ENCODE measurements around the gene DNAH9. TPM values are rescaled to one million over a fixed set of nuclear protein-coding genes. Genes with fewer than 3 reads are reported as not detected.

Gene DNAH9
- total and polyA plus RNA-seq, 2 donors, result 0.09 to 0.48 TPM

DNA sequence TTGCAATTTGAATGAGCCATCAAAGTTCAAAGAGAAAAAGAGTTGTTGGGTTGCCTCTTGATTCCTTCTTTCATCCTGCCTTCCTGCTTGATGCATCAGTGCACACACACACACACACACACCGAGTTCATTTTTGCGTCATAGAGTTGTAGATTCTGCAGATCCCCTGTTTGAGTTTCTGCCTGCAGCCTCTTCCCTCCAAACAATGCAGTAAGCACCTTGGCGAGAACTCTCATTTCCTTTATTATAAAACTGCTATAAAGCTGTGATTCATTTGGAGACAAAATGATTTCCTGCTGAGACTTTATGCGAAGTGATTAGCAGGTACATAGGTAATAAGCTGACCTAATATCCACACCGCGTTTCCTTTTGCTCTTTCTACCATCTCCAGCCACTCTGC is 26.7 kb downstream of the DNAH9 start:
- no peak for DNase-seq (ENCODE audit: low read depth in 6 of 9, low spot score in 9 of 9)
- Histone ChIP-seq H3K4me1 (ENCODE audit: control insufficient read depth in 2 of 2, insufficient read depth in 2 of 2, low read length in 2 of 2) (no peaks in the 10 kb centered on the region), H3K4me3 (ENCODE audit: low read length in 2 of 2) (no peak overlapping the region), H3K9me3 (ENCODE audit: control insufficient read depth in 2 of 2, insufficient read depth in 1 of 2, low read length in 1 of 2) (no peaks in the 10 kb centered on the region), H3K27me3 (ENCODE audit: control insufficient read depth in 2 of 2, insufficient read depth in 1 of 2, low read length in 1 of 2) (no peaks in the 10 kb centered on the region), H3K36me3 (ENCODE audit: control insufficient read depth in 2 of 2, insufficient read depth in 2 of 2, low read length in 1 of 2) (no peaks in the 10 kb centered on the region), H3K27ac (ENCODE audit: low read depth in 1 of 2, low read length in 1 of 2) (no peak overlapping the region)
- WGBS, result 72% methylated on average over 6 of the region's 6 CpGs

DNA sequence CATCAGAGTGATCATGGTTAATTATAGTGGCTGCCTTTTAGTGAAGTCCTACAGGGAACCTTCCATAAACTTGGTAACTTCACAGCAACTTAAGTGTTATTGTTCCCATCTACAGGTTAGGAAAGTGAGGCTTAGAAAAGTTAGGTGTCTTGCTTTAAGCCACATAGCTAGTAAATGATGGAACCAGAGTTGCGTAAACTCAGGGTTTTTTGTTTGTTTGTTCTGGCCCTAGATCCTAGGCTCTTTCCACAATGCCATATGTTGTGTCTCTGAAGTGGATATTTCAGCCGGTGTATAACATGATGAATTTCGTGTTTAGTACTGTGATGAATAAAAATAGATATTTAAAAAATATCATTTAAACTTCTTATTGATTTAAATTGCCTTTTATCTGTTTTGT is 27.6 kb downstream of the DNAH9 start:
- DNase-seq (ENCODE audit: low read depth in 6 of 9, low spot score in 9 of 9), result no peak
- Histone ChIP-seq H3K4me1 (ENCODE audit: control insufficient read depth in 2 of 2, insufficient read depth in 2 of 2, low read length in 2 of 2) (no peaks in the 10 kb centered on the region), H3K27ac (ENCODE audit: low read depth in 1 of 2, low read length in 1 of 2) (no peak overlapping the region), H3K4me3 (ENCODE audit: low read length in 2 of 2) (no peak overlapping the region), H3K9me3 (ENCODE audit: control insufficient read depth in 2 of 2, insufficient read depth in 1 of 2, low read length in 1 of 2) (no peaks in the 10 kb centered on the region), H3K27me3 (ENCODE audit: control insufficient read depth in 2 of 2, insufficient read depth in 1 of 2, low read length in 1 of 2) (no peaks in the 10 kb centered on the region), H3K36me3 (ENCODE audit: control insufficient read depth in 2 of 2, insufficient read depth in 2 of 2, low read length in 1 of 2) (no peaks in the 10 kb centered on the region)
- 93% methylated on average over 3 of the region's 3 CpGs for WGBS

DNA sequence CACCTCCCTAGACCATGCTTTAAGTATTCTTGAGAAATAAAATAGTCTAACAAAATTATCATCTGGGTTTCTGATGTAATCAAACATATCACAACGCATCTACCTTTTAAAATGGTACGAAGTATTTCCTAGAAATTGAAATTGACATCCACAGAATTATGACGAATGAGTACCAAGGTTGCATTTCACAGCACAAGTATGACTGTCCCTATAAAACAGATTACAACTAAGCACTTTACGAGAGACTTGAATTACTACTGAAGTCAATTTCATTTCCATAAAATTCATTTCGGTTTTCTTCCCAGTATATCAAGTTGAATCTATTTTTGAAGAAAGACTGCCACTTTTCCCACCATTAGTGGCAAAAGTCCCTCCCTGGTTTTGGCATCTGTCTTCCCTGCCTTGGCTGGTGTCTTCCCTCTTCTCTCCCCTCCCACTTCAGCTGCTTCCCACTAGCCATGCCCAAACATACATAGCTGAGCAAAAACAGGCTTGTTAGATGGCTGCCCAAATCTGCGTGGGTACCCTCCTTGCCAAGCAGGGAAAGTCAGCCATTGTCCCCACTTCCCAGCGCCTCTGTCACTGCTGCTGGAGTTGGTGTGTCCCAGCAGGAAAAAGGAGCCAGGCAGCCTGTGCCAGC is 29.2 kb downstream of the DNAH9 start:
- Histone ChIP-seq H3K9me3 (ENCODE audit: control insufficient read depth in 2 of 2, insufficient read depth in 1 of 2, low read length in 1 of 2) (no peaks in the 10 kb centered on the region), H3K4me3 (ENCODE audit: low read length in 2 of 2) (no peak overlapping the region), H3K27me3 (ENCODE audit: control insufficient read depth in 2 of 2, insufficient read depth in 1 of 2, low read length in 1 of 2) (no peaks in the 10 kb centered on the region), H3K36me3 (ENCODE audit: control insufficient read depth in 2 of 2, insufficient read depth in 2 of 2, low read length in 1 of 2) (no peaks in the 10 kb centered on the region), H3K4me1 (ENCODE audit: control insufficient read depth in 2 of 2, insufficient read depth in 2 of 2, low read length in 2 of 2) (no peaks in the 10 kb centered on the region), H3K27ac (ENCODE audit: low read depth in 1 of 2, low read length in 1 of 2) (no peak overlapping the region)
- no peak for DNase-seq (ENCODE audit: low read depth in 6 of 9, low spot score in 9 of 9)
- WGBS, result 88% methylated on average over 7 of the region's 7 CpGs

DNA sequence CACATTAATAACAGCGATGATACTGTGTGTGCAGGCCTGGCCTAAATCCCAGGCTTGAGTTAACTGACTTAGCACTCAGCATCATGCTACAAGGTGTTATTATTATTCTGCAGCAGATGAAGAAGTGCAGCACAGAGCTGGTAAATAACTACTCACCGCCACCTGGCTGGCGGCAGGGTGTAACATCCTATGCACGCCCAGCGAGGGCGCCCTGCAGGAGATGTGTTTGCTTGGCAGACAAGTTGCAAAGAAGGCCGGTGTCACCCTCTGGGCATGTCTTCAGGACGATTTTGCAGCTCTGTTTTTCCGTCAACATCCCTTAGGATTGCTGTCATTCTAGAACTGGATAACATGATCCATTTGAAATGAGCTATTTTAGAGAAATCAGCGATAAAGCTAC is 30.1 kb downstream of the DNAH9 start:
- DNase-seq (ENCODE audit: low read depth in 6 of 9, low spot score in 9 of 9), result no peak
- Histone ChIP-seq H3K9me3 (ENCODE audit: control insufficient read depth in 2 of 2, insufficient read depth in 1 of 2, low read length in 1 of 2) (no peaks in the 10 kb centered on the region), H3K27ac (ENCODE audit: low read depth in 1 of 2, low read length in 1 of 2) (no peak overlapping the region), H3K36me3 (ENCODE audit: control insufficient read depth in 2 of 2, insufficient read depth in 2 of 2, low read length in 1 of 2) (no peaks in the 10 kb centered on the region), H3K4me3 (ENCODE audit: low read length in 2 of 2) (no peak overlapping the region), H3K4me1 (ENCODE audit: control insufficient read depth in 2 of 2, insufficient read depth in 2 of 2, low read length in 2 of 2) (no peaks in the 10 kb centered on the region), H3K27me3 (ENCODE audit: control insufficient read depth in 2 of 2, insufficient read depth in 1 of 2, low read length in 1 of 2) (no peaks in the 10 kb centered on the region)
- 59% methylated on average over 10 of the region's 10 CpGs for WGBS

- WGBS, result 95% methylated on average over 3 of the region's 3 CpGs
- Histone ChIP-seq H3K4me3 (ENCODE audit: low read length in 2 of 2) (no peak overlapping the region), H3K27ac (ENCODE audit: low read depth in 1 of 2, low read length in 1 of 2) (no peak overlapping the region)
These were observed 30.6 kb downstream of the DNAH9 start for GRCh38 chr17:11628831-11629230.

GRCh38 chr17:11636771-11637170 is 38.5 kb downstream of the DNAH9 start:
- Histone ChIP-seq H3K4me3 (ENCODE audit: low read length in 2 of 2) (no peak overlapping the region), H3K27ac (ENCODE audit: low read depth in 1 of 2, low read length in 1 of 2) (no peak overlapping the region), H3K36me3 (ENCODE audit: control insufficient read depth in 2 of 2, insufficient read depth in 2 of 2, low read length in 1 of 2) (no peaks in the 10 kb centered on the region), H3K4me1 (ENCODE audit: control insufficient read depth in 2 of 2, insufficient read depth in 2 of 2, low read length in 2 of 2) (no peaks in the 10 kb centered on the region), H3K9me3 (ENCODE audit: control insufficient read depth in 2 of 2, insufficient read depth in 1 of 2, low read length in 1 of 2) (no peaks in the 10 kb centered on the region), H3K27me3 (ENCODE audit: control insufficient read depth in 2 of 2, insufficient read depth in 1 of 2, low read length in 1 of 2) (no peaks in the 10 kb centered on the region)
- WGBS, result 92% methylated on average over 5 of the region's 5 CpGs
- DNase-seq (ENCODE audit: low read depth in 6 of 9, low spot score in 9 of 9), result no peak

More at GRCh38 chr17:11628831-11629230, 30.6 kb downstream of the DNAH9 start:
- Histone ChIP-seq H3K4me1 (ENCODE audit: control insufficient read depth in 2 of 2, insufficient read depth in 2 of 2, low read length in 2 of 2) (no peaks in the 10 kb centered on the region), H3K27me3 (ENCODE audit: control insufficient read depth in 2 of 2, insufficient read depth in 1 of 2, low read length in 1 of 2) (no peaks in the 10 kb centered on the region), H3K9me3 (ENCODE audit: control insufficient read depth in 2 of 2, insufficient read depth in 1 of 2, low read length in 1 of 2) (no peaks in the 10 kb centered on the region), H3K36me3 (ENCODE audit: control insufficient read depth in 2 of 2, insufficient read depth in 2 of 2, low read length in 1 of 2) (no peaks in the 10 kb centered on the region)
- no peak for DNase-seq (ENCODE audit: low read depth in 6 of 9, low spot score in 9 of 9)

- WGBS, result 79% methylated on average over 6 of the region's 6 CpGs
- Histone ChIP-seq H3K36me3 (ENCODE audit: control insufficient read depth in 2 of 2, insufficient read depth in 2 of 2, low read length in 1 of 2) (no peaks in the 10 kb centered on the region), H3K27ac (ENCODE audit: low read depth in 1 of 2, low read length in 1 of 2) (no peak overlapping the region), H3K4me3 (ENCODE audit: low read length in 2 of 2) (no peak overlapping the region), H3K9me3 (ENCODE audit: control insufficient read depth in 2 of 2, insufficient read depth in 1 of 2, low read length in 1 of 2) (no peaks in the 10 kb centered on the region), H3K4me1 (ENCODE audit: control insufficient read depth in 2 of 2, insufficient read depth in 2 of 2, low read length in 2 of 2) (no peaks in the 10 kb centered on the region), H3K27me3 (ENCODE audit: control insufficient read depth in 2 of 2, insufficient read depth in 1 of 2, low read length in 1 of 2) (no peaks in the 10 kb centered on the region)
- no peak for DNase-seq (ENCODE audit: low read depth in 6 of 9, low spot score in 9 of 9)
These were observed 39.5 kb downstream of the DNAH9 start for GRCh38 chr17:11637796-11638195.

DNA sequence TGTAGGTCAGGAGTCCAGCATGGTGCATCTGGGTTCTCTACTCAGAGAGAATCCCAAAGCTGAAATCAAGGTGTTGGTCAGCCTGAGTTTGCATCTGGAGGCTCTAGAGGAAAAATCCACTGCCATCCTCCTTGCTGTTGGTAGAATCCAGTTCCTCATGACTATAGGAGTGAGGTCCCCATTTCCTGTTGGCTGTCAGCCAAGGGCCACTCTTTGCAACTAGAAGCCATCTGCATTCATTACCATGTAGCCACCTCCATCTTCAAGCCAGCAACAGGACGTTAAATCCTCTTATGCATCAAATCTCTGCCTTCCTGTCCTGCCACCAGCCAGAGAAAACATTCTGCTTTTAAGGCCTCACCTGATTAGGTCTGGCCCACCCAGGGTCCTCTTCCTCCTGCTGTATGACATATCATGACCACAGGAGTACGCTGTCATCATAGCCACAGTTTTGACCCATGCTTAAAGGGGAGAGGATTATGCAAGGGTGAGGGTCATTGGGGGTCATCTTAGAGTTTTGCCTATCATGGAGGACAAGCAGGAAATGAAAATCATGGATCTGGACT is 40.5 kb downstream of the DNAH9 start:
- no peak for DNase-seq (ENCODE audit: low read depth in 6 of 9, low spot score in 9 of 9)
- H3K27ac ChIP-seq (ENCODE audit: low read depth in 1 of 2, low read length in 1 of 2), result no peak overlapping the region
- H3K9me3 ChIP-seq (ENCODE audit: control insufficient read depth in 2 of 2, insufficient read depth in 1 of 2, low read length in 1 of 2), result no peaks in the 10 kb centered on the region
- H3K4me1 ChIP-seq (ENCODE audit: control insufficient read depth in 2 of 2, insufficient read depth in 2 of 2, low read length in 2 of 2), result no peaks in the 10 kb centered on the region
- WGBS, result 80% methylated on average over 2 of the region's 2 CpGs
- H3K4me3 ChIP-seq (ENCODE audit: low read length in 2 of 2), result no peak overlapping the region
- no peaks in the 10 kb centered on the region for H3K36me3 ChIP-seq (ENCODE audit: control insufficient read depth in 2 of 2, insufficient read depth in 2 of 2, low read length in 1 of 2)
- no peaks in the 10 kb centered on the region for H3K27me3 ChIP-seq (ENCODE audit: control insufficient read depth in 2 of 2, insufficient read depth in 1 of 2, low read length in 1 of 2)

GRCh38 chr17:11639736-11640462 is 41.6 kb downstream of the DNAH9 start:
- Histone ChIP-seq H3K27me3 (ENCODE audit: control insufficient read depth in 2 of 2, insufficient read depth in 1 of 2, low read length in 1 of 2) (no peaks in the 10 kb centered on the region), H3K4me3 (ENCODE audit: low read length in 2 of 2) (no peak overlapping the region), H3K36me3 (ENCODE audit: control insufficient read depth in 2 of 2, insufficient read depth in 2 of 2, low read length in 1 of 2) (no peaks in the 10 kb centered on the region), H3K4me1 (ENCODE audit: control insufficient read depth in 2 of 2, insufficient read depth in 2 of 2, low read length in 2 of 2) (no peaks in the 10 kb centered on the region), H3K9me3 (ENCODE audit: control insufficient read depth in 2 of 2, insufficient read depth in 1 of 2, low read length in 1 of 2) (no peaks in the 10 kb centered on the region), H3K27ac (ENCODE audit: low read depth in 1 of 2, low read length in 1 of 2) (no peak overlapping the region)
- no peak for DNase-seq (ENCODE audit: low read depth in 6 of 9, low spot score in 9 of 9)
- 91% methylated on average over 18 of the region's 18 CpGs for WGBS

All from thymus (tissue), 11 donors.